ENCODE results near the gene KRT81. TPM values are rescaled to one million over a fixed set of nuclear protein-coding genes. Genes with fewer than 3 reads are reported as not detected.

Gene KRT81
- total RNA-seq, 1 donor from 2014 or later = not detected

GRCh38 chr12:52267266-52267665 lies 24.1 kb downstream of the KRT81 start:
- no peak for TF ChIP-seq EZH2 (IDR thresholded peaks at IDR 0.05)
- TF ChIP-seq, protein P1, sequence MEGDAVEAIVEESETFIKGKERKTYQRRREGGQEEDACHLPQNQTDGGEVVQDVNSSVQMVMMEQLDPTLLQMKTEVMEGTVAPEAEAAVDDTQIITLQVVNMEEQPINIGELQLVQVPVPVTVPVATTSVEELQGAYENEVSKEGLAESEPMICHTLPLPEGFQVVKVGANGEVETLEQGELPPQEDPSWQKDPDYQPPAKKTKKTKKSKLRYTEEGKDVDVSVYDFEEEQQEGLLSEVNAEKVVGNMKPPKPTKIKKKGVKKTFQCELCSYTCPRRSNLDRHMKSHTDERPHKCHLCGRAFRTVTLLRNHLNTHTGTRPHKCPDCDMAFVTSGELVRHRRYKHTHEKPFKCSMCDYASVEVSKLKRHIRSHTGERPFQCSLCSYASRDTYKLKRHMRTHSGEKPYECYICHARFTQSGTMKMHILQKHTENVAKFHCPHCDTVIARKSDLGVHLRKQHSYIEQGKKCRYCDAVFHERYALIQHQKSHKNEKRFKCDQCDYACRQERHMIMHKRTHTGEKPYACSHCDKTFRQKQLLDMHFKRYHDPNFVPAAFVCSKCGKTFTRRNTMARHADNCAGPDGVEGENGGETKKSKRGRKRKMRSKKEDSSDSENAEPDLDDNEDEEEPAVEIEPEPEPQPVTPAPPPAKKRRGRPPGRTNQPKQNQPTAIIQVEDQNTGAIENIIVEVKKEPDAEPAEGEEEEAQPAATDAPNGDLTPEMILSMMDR (IDR thresholded peaks at IDR 0.05) = no peak
- TF ChIP-seq EZH2phosphoT487 (IDR thresholded peaks at IDR 0.05) = no peak
- H3K9me3 Mint-ChIP-seq = no peaks in the 10 kb centered on the region
- no peak overlapping the region for H3K27ac Mint-ChIP-seq
- H3K4me3 Mint-ChIP-seq = no peak overlapping the region
- Histone ChIP-seq H3K9ac (no peak overlapping the region), H2AFZ (replicated peaks) (no peak overlapping the region), H3K27me3 (peaks cover 5% of the 10 kb centered on the region), H3F3A (ENCODE audit: low read depth) (no peaks in the 10 kb centered on the region), H3K4me1 (no peaks in the 10 kb centered on the region), H3K79me2 (ENCODE audit: low read depth) (no peaks in the 10 kb centered on the region), H3K9me3 (ENCODE audit: low read depth) (no peaks in the 10 kb centered on the region), H4K20me1 (ENCODE audit: low read depth) (no peaks in the 10 kb centered on the region), H3K27ac (no peak overlapping the region), H3K4me2 (no peak overlapping the region), H3K36me3 (no peaks in the 10 kb centered on the region), H3K4me3 (no peak overlapping the region)
- no peaks in the 10 kb centered on the region for H3K4me1 Mint-ChIP-seq
- no peak for DNase-seq (ENCODE audit: low spot score)
- H3K36me3 Mint-ChIP-seq = no peaks in the 10 kb centered on the region
- H3K27me3 Mint-ChIP-seq (ENCODE audit: insufficient read depth, low read depth) = peaks cover 7% of the 10 kb centered on the region

- Mint-ChIP-seq H3K4me1 (peaks cover 5% of the 10 kb centered on the region), H3K36me3 (no peaks in the 10 kb centered on the region), H3K4me3 (no peak overlapping the region), H3K27me3 (ENCODE audit: insufficient read depth, low read depth) (peaks cover 7% of the 10 kb centered on the region), H3K9me3 (no peaks in the 10 kb centered on the region), H3K27ac (peak overlapping the region; percentile 13)
- H3K4me3 ChIP-seq = no peak overlapping the region
- no peak for DNase-seq (ENCODE audit: low spot score)
- H3F3A ChIP-seq (ENCODE audit: low read depth) = no peaks in the 10 kb centered on the region
- H3K9me3 ChIP-seq (ENCODE audit: low read depth) = no peaks in the 10 kb centered on the region
- no peaks in the 10 kb centered on the region for H3K4me1 ChIP-seq
- no peak overlapping the region for H3K27ac ChIP-seq
- peaks cover under 1% of the 10 kb centered on the region for H3K27me3 ChIP-seq
- H3K79me2 ChIP-seq (ENCODE audit: low read depth) = no peaks in the 10 kb centered on the region
- H4K20me1 ChIP-seq (ENCODE audit: low read depth) = no peaks in the 10 kb centered on the region
- no peak overlapping the region for H3K4me2 ChIP-seq
- TF ChIP-seq, protein P1 (IDR thresholded peaks at IDR 0.05) = no peak
- no peak for TF ChIP-seq EZH2 (IDR thresholded peaks at IDR 0.05)
- TF ChIP-seq EZH2phosphoT487 (IDR thresholded peaks at IDR 0.05) = no peak
- no peak overlapping the region for H3K9ac ChIP-seq
- H2AFZ ChIP-seq (replicated peaks) = no peak overlapping the region
- H3K36me3 ChIP-seq = no peaks in the 10 kb centered on the region
These were observed 24.8 kb downstream of the KRT81 start for GRCh38 chr12:52266514-52266913.

DNA sequence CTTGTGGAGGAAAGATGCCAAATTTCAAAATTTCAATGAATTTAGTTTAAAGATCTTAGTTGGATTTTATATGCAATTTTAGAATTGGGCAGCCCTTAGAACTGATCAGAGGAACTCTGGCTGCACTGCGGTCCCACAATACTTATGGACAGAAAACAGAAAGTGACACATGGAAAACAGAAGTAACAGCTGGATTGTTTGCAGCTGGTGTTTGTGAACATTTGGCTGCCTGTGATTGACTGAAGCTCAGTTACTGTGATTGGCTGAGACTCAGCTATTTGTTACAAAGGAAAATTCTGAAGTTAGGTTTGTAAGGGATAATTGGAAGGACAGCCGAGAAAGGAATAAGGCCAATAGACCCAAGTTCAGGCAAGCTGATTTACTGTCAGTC lies 26.9 kb downstream of the KRT81 start:
- no peaks in the 10 kb centered on the region for H3F3A ChIP-seq (ENCODE audit: low read depth)
- no peaks in the 10 kb centered on the region for H4K20me1 ChIP-seq (ENCODE audit: low read depth)
- no peak overlapping the region for H3K27ac ChIP-seq
- peaks cover 13% of the 10 kb centered on the region for H3K27me3 ChIP-seq
- no peaks in the 10 kb centered on the region for H3K36me3 Mint-ChIP-seq
- no peak for DNase-seq (ENCODE audit: low spot score)
- H3K27ac Mint-ChIP-seq = no peak overlapping the region
- H3K4me2 ChIP-seq = no peak overlapping the region
- H3K4me1 ChIP-seq = no peaks in the 10 kb centered on the region
- peaks cover 6% of the 10 kb centered on the region for H3K9me3 Mint-ChIP-seq
- H3K9ac ChIP-seq = no peak overlapping the region
- peaks cover 23% of the 10 kb centered on the region for H3K4me1 Mint-ChIP-seq
- no peak overlapping the region for H2AFZ ChIP-seq (replicated peaks)
- H3K27me3 Mint-ChIP-seq (ENCODE audit: insufficient read depth, low read depth) = peaks cover 12% of the 10 kb centered on the region
- no peaks in the 10 kb centered on the region for H3K79me2 ChIP-seq (ENCODE audit: low read depth)
- H3K4me3 Mint-ChIP-seq = no peak overlapping the region
- no peak for TF ChIP-seq EZH2phosphoT487 (IDR thresholded peaks at IDR 0.05)
- no peak for TF ChIP-seq EZH2 (IDR thresholded peaks at IDR 0.05)
- TF ChIP-seq, protein P1 (IDR thresholded peaks at IDR 0.05) = no peak
- H3K4me3 ChIP-seq = no peak overlapping the region
- no peaks in the 10 kb centered on the region for H3K36me3 ChIP-seq
- H3K9me3 ChIP-seq (ENCODE audit: low read depth) = no peaks in the 10 kb centered on the region

All from neural progenitor cell (in vitro differentiated cells).